Esophagus mucosa (tissue), 1 donor: ENCODE measurements around the gene OVCA2. TPM values are rescaled to one million over a fixed set of nuclear protein-coding genes. Genes with fewer than 3 reads are reported as not detected.

ENCODE experiments used
- ATAC-seq: fragments of 200-7000 bp; cut with Tn5 transposase; one replicate; pipeline ENCODE4 v1.9.1; 2020
- total RNA-seq: library from RNA; stranded (reverse); gene quantifications from one replicate; pipeline ENCODE4 v1.2.4, GENCODE V29; 2023
- donor health status: DM: yes; HTN: yes; CAD: no.

Gene OVCA2
- total RNA-seq, 1 donor from 2014 or later, result 32.3 TPM

GRCh38 chr17:2089021-2089422 is 47.2 kb downstream of the OVCA2 start:
- ATAC-seq, result no peak

- ATAC-seq, result no peak
Measured at GRCh38 chr17:2090210-2090641, 48.4 kb downstream of the OVCA2 start.

- ATAC-seq, result no peak
Measured at GRCh38 chr17:2090804-2091534, 49.1 kb downstream of the OVCA2 start.

- ATAC-seq, result no peak
Measured at GRCh38 chr17:2092253-2092652, 50.4 kb downstream of the OVCA2 start.

Other genes with a start within 250 kb of the OVCA2 start
- gene SMYD4, start 212.1 kb upstream of the OVCA2 start, total RNA-seq, result 5.7 TPM
- gene RPA1, start 212.0 kb upstream of the OVCA2 start, total RNA-seq, result 87.5 TPM
- 1.2 TPM for gene RTN4RL1, start 16.7 kb upstream of the OVCA2 start, total RNA-seq
- gene DPH1, start 11.9 kb upstream of the OVCA2 start, total RNA-seq, result 29.1 TPM
- gene HIC1, start 13.1 kb downstream of the OVCA2 start, total RNA-seq, result 2.3 TPM